ENCODE measurements around the gene SYCE3.
"Not testable (repeated sequence)": the region's sequence is repeated elsewhere in the genome, so short reads cannot be mapped to it uniquely, and the experiment has no call there.

SYCE3 gene

GRCh38 chr22:50547263-50547985 lies 15.3 kb downstream of the SYCE3 start:
- DNase-seq = no peak

- no peak for DNase-seq
Measured at GRCh38 chr22:50546326-50547262, 16.1 kb downstream of the SYCE3 start.

DNA sequence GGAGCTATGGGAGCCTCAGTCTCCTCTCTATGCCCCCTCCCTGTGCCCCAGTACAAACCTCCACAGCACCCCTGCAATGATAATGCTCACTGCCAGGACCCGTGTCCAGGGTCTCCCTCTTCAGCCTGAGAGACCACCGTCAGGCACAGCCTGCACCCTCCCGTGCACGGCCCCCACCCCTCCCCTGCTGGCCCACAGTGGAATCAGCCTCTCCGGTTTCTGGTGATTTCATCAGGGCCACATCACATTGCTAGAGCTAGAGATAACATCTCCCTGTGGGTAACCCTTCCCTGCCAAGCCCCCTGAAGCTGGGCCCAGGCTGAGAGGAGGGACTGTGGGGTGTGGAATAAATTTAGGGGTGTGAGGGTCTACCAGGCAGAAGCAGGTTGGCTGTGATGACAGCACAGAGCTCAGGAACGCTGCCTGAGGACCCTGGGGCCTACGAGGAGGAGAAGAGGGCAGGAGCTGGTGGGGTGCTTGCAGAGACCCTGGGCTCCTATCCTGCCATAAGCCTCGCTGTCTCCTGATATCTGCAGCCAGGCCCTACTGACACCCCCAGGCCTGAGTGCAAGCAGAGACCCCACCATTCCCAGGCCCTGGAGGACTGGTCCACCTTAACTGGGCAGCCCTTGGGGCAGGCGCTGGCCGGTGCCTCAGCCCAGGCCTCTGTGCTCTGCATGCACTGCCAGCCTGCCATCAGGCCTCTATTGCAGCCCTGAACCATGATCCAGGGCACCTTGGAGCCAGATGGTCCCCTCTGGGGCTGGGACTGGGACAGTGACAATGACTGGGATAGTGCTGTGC lies 17.0 kb downstream of the SYCE3 start, which contains the start of gene KLHDC7B:
TSS of gene KLHDC7B (plus strand) at position 378 of the 804 bp plus-strand sequence. CDS start at position 723, 345 bp downstream.
- DNase-seq = no peak

GRCh38 chr22:50544746-50545253 lies 17.9 kb downstream of the SYCE3 start:
- DNase-seq = no peak

GRCh38 chr22:50544078-50544745 lies 18.5 kb downstream of the SYCE3 start:
- DNase-seq = no peak

GRCh38 chr22:50542416-50542927 lies 20.2 kb downstream of the SYCE3 start:
- DNase-seq = no peak

DNA sequence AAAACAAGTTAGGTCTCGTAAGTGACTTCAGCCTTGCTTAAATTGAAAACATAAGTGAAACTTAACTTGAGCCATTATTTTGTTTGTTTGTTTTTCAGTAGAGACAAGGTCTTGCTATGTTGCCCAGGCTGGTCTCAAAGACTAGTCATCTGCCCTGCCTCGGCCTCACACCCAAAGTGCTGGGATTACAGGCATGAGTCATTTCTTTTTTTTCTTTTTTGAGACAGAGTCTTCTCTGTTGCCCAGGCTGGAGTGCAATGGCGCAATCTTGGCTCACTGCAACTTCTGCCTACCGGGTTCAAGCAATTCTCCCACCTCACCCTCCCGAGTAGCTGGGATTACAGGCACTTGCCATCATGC lies 21.1 kb downstream of the SYCE3 start:
- DNase-seq = not testable (repeated sequence)

DNA sequence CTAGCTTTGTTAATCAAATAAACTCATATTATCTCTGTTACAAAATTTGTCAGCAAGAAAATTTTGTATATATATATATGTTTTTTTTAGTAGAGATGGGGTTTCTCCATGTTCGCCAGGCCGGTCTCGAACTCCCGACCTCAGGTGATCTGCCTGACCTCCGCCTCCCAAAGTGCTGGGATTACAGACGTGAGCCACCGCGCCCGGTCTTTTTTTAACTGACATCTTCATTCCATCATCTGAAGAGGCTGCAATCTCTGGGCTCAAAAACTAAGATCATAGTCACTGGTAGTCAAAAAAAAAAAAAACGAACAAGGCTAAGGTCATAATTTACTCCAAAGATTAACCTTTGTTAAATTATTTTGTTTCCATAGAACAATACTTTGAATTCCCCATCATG lies 22.3 kb downstream of the SYCE3 start:
- no peak for DNase-seq

GRCh38 chr22:50537765-50538164 lies 25.0 kb downstream of the SYCE3 start:
- DNase-seq = no peak

DNA sequence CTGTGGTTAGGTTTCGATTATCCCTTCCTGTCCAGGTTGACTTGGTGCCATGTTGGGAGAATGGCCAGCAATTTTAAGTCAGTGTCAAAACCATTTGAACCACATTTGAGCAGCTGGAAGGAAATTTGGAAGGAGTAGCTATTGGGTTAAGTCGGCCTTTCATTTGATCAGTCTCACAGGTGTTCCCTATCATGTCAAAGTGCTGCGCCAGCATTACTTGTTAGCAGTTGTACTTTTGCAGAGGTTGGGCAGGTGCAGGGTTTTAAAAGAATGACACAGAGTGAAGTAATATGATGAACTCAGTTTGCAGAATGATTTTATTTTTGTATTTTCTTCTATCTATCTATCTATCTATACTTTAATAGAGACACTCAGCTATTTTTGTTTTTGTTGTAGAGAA lies 26.5 kb downstream of the SYCE3 start:
- DNase-seq = no peak

- DNase-seq = no peak
Measured at GRCh38 chr22:50535113-50535512, 27.6 kb downstream of the SYCE3 start.

DNA sequence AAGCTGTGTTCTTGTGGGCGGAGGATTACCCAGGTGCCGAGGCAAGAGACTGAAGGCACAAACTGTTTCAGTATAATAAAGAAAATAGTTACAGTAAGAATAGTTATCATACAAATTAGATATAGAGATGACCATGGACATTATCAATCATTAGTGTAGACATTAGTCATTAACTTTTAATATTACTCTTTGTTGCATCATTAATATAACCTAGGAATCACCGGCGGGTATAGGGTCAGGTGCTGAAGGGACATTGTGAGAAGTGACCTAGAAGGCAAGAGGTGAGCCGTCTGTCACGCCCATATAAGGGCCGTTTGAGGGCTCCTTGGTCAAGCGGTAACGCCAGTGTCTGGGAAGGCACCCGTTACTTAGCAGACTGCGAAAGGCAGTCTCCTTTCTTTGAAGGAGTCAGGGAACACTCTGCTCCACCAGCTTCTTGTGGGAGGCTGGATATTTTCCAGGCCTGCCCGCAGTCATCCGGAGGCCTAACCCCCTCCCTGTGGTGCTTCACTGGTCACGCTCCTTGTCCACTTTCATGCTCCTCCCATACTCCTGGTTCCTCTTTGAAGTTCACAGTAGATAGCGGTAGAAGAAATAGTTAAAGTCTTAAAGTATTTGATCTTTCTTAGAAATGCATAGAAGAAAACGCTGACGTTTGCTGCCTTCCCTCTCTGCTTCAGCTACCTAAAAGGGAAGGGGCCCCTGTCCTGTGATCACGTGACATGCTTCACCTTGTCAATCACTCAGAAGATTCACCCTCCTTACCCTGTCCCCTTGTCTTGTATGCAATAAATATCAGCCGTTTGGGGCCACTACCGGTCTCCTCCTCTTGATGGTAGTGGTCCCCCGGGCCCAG lies 28.6 kb downstream of the SYCE3 start:
- DNase-seq = not testable (repeated sequence)

DNA sequence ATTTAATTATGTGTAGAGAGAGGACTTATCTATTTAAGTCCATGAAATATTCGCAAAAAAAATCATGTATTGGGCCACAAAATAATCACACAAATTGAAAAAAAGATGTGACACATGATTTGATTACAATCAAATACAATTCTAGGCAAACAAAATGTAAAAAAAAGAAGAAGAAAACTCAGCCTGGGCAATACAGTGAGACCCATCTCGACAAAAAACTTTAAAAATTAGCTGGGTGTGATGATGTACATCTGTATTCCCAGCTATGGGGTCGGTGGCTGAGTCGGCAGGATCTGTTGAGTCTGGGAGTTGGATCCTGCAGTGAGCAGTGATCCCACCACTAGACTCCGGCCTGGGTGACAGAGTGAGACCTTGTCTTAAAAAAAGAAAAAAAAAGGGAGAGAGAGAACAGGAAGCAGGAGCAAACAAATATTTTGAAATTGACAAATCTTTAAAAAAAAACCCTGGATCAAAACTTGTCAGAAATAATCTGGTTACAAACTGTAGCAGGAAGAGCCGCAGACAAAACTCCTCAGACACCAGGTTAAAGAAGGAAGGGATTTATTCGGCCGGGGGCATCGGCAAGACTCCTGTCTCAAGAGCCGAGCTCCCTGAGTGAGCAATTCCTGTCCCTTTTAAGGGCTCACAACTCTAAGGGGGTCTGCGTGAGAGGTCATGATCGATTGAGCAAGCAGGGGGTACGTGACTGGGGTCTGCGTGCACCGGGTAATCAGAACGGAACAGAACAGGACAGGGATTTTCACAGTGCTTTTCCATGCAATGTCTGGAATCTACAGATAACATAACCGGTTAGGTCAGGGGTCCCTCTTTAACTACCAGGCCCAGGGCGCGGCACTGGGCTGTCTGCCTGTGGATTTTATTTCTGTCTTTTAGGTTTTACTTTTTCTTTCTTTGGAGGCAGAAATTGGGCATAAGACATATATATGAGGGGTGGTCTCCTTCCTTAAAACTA lies 29.6 kb downstream of the SYCE3 start:
- DNase-seq = no peak

GRCh38 chr22:50531962-50532674 lies 30.6 kb downstream of the SYCE3 start:
- DNase-seq = peak in 1 of 2 experiments; percentile 14

DNA sequence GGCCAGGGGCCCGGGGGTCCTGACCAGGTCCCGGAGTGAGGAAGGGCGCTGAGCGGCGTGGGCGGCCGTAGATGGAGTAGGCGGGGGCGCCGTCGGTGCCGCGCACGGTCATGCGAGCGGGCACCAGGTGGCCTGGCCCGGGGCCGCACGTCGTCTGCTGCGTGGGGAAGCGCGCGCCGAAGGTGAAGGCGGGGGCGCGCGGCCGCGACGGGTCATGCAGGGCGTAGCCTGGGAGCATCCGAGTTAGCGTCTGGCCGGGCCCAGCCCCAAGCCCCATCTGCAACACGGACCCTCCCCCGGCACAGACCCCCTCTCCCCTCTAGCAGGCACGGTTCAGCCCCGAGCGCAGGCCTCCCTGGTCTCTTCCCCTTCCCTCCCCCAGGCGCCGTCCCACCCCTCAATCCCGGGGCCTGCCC lies 31.2 kb downstream of the SYCE3 start:
- peak in 1 of 2 experiments; percentile 24 for DNase-seq

- DNase-seq = peak in 1 of 2 experiments; percentile 39
Measured at GRCh38 chr22:50530877-50531545, 31.7 kb downstream of the SYCE3 start.

DNA sequence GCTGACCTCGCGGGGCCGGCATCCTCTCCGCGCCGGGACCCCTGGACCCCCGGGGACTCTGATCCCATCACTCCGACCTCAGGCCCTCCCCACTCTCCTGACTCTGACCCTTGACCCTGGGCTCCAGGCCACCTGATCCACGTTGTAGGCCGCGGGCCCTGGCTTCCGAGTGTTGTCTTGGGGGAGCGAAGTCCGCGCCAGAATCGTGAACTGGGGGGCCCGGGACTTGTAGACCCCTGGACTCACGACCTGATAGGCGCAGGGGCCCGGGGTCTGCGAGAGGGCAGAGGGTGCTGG lies 32.2 kb downstream of the SYCE3 start:
- DNase-seq = no peak

GRCh38 chr22:50529897-50530579 lies 32.7 kb downstream of the SYCE3 start, which contains the start of gene TYMP:
Gene TYMP (minus strand): TSS chr22:50530012. CDS start chr22:50529709, 303 bp downstream.
- no peak for DNase-seq

Data from NCI-H446 (cell line).